MM.1S (cell line): ENCODE results near the gene HSPG2.

Source experiments
- DNase-seq: peaks from one replicate; pipeline ENCODE4 v3.0.0-alpha.2; 2015
- H2AFZ ChIP-seq: fragments of 300-600 bp; sonication (generic); 2 replicates; pipeline ENCODE4 v1.6.0; 2016; ENCODE audit warnings: antibody characterized with exemption, low read length
- H3F3A ChIP-seq: fragments of 300-600 bp; sonication (generic); 2 replicates; pipeline ENCODE4 v1.6.1; 2016; ENCODE audit warnings: mild to moderate bottlenecking, antibody characterized with exemption, low read length, moderate library complexity, mixed read lengths; ENCODE audit not compliant: insufficient read depth
- H3K27ac ChIP-seq: fragments of 300-600 bp; sonication (generic); 2 replicates; pipeline ENCODE4 v1.5.1; 2016; ENCODE audit warnings: mild to moderate bottlenecking, low read length
- H3K27me3 ChIP-seq: fragments of 300-600 bp; sonication (generic); replicated peaks from 2 replicates; pipeline ENCODE4 v1.6.0; 2016; ENCODE audit warnings: low read length; ENCODE audit not compliant: insufficient read depth
- H3K36me3 ChIP-seq: fragments of 300-600 bp; sonication (generic); replicated peaks from 2 replicates; pipeline ENCODE4 v1.6.1; 2016; ENCODE audit warnings: mild to moderate bottlenecking, low read length, mixed read lengths; ENCODE audit not compliant: insufficient read depth
- H3K4me1 ChIP-seq: fragments of 300-600 bp; sonication (generic); 2 replicates; pipeline ENCODE4 v1.6.1; 2016; ENCODE audit warnings: low read length, mixed read lengths
- H3K4me2 ChIP-seq: fragments of 300-600 bp; sonication (generic); 2 replicates; pipeline ENCODE4 v1.6.0; 2016; ENCODE audit warnings: low read depth, low read length
- H3K4me3 ChIP-seq: fragments of 300-600 bp; sonication (generic); 2 replicates; pipeline ENCODE4 v1.5.1; 2016; ENCODE audit warnings: low read length, mixed read lengths
- H3K79me2 ChIP-seq: fragments of 300-600 bp; sonication (generic); 2 replicates; pipeline ENCODE4 v1.6.1; 2016; ENCODE audit warnings: mixed run types, low read length, mixed read lengths
- H3K9ac ChIP-seq: fragments of 300-600 bp; sonication (generic); 2 replicates; pipeline ENCODE4 v1.6.1; 2016; ENCODE audit warnings: low read length, mixed read lengths
- H3K9me2 ChIP-seq: fragments of 300-600 bp; sonication (generic); replicated peaks from 2 replicates; pipeline ENCODE4 v1.6.1; 2016; ENCODE audit warnings: mild to moderate bottlenecking, low read length, mixed read lengths; ENCODE audit not compliant: insufficient read depth
- H3K9me3 ChIP-seq: fragments of 300-600 bp; sonication (generic); replicated peaks from 2 replicates; pipeline ENCODE4 v1.6.1; 2016; ENCODE audit warnings: mild to moderate bottlenecking, low read length, mixed read lengths; ENCODE audit not compliant: insufficient read depth
- H4K20me1 ChIP-seq: fragments of 300-600 bp; sonication (generic); 2 replicates; pipeline ENCODE4 v1.6.1; 2016; ENCODE audit warnings: mild to moderate bottlenecking, low read length, moderate library complexity, mixed read lengths; ENCODE audit not compliant: insufficient read depth
- CTCF ChIP-seq: fragments of 300-600 bp; sonication (generic); IDR thresholded peaks from 2 replicates; pipeline ENCODE4 v1.5.1; 2016; ENCODE audit warnings: antibody characterized with exemption, low read length, mixed read lengths
- EZH2 ChIP-seq: fragments of 300-600 bp; sonication (generic); optimal IDR thresholded peaks from 2 replicates; pipeline ENCODE3; 2017; ENCODE audit warnings: low read depth, mild to moderate bottlenecking, antibody characterized with exemption, low read length, mixed read lengths
- EZH2phosphoT487 ChIP-seq: fragments of 300-600 bp; sonication (generic); IDR thresholded peaks from 2 replicates; pipeline ENCODE4 v1.6.1; 2018; ENCODE audit warnings: antibody characterized with exemption, low read length

HSPG2 gene

GRCh38 chr1:21900766-21901472 is 36.2 kb downstream of the HSPG2 start:
- no peaks in the 10 kb centered on the region for H3K9me3 ChIP-seq
- no peaks in the 10 kb centered on the region for H3K9me2 ChIP-seq
- TF ChIP-seq CTCF: no peak
- no peak for TF ChIP-seq EZH2
- TF ChIP-seq EZH2phosphoT487: no peak
- H4K20me1 ChIP-seq: no peaks in the 10 kb centered on the region
- no peaks in the 10 kb centered on the region for H3K27me3 ChIP-seq
- H3K4me2 ChIP-seq: no peak overlapping the region
- H3K9ac ChIP-seq: no peak overlapping the region
- no peak for DNase-seq
- no peaks in the 10 kb centered on the region for H3F3A ChIP-seq
- no peaks in the 10 kb centered on the region for H3K79me2 ChIP-seq
- no peaks in the 10 kb centered on the region for H3K4me1 ChIP-seq
- no peak overlapping the region for H2AFZ ChIP-seq
- H3K36me3 ChIP-seq: no peaks in the 10 kb centered on the region
- H3K27ac ChIP-seq: no peak overlapping the region
- H3K4me3 ChIP-seq: no peak overlapping the region

- H3K4me2 ChIP-seq: no peak overlapping the region
- no peaks in the 10 kb centered on the region for H3K9me2 ChIP-seq
- no peaks in the 10 kb centered on the region for H4K20me1 ChIP-seq
- no peaks in the 10 kb centered on the region for H3K36me3 ChIP-seq
- H3K4me1 ChIP-seq: no peaks in the 10 kb centered on the region
- H3K27me3 ChIP-seq: no peaks in the 10 kb centered on the region
- TF ChIP-seq CTCF: no peak
- no peak overlapping the region for H3K4me3 ChIP-seq
- H3K27ac ChIP-seq: no peak overlapping the region
- DNase-seq: no peak
- no peaks in the 10 kb centered on the region for H3F3A ChIP-seq
- H3K9me3 ChIP-seq: no peaks in the 10 kb centered on the region
- no peak overlapping the region for H2AFZ ChIP-seq
- H3K79me2 ChIP-seq: no peaks in the 10 kb centered on the region
- H3K9ac ChIP-seq: no peak overlapping the region
These were observed 37.1 kb downstream of the HSPG2 start for GRCh38 chr1:21899987-21900386.

GRCh38 chr1:21899267-21899810 is 37.8 kb downstream of the HSPG2 start:
- Histone ChIP-seq H2AFZ (no peak overlapping the region), H3F3A (no peaks in the 10 kb centered on the region), H3K9me3 (no peaks in the 10 kb centered on the region), H3K36me3 (no peaks in the 10 kb centered on the region), H3K9ac (no peak overlapping the region), H3K27ac (no peak overlapping the region), H3K4me2 (no peak overlapping the region), H3K27me3 (no peaks in the 10 kb centered on the region), H4K20me1 (no peaks in the 10 kb centered on the region), H3K9me2 (no peaks in the 10 kb centered on the region), H3K79me2 (no peaks in the 10 kb centered on the region), H3K4me3 (no peak overlapping the region), H3K4me1 (no peaks in the 10 kb centered on the region)
- no peak for DNase-seq
- no peak for TF ChIP-seq EZH2
- TF ChIP-seq EZH2phosphoT487: no peak
- TF ChIP-seq CTCF: no peak
